HL-60 (cell line): ENCODE data around the gene SMURF2.

Experiments used
- DNase-seq, 2 experiments: peaks; one replicate each; pipeline ENCODE4 v3.0.0-alpha.2; 2010 to 2020; ENCODE audit warnings: low read depth in 1 of 2, low spot score in 1 of 2
- H3K27ac ChIP-seq: fragments of 250-450 bp; sonication (Bioruptor Pico); replicated peaks from 2 replicates; pipeline ENCODE4 v1.5.1; 2020; ENCODE audit warnings: mild to moderate bottlenecking, moderate library complexity
- H3K27me3 ChIP-seq: fragments of 250-450 bp; sonication (Bioruptor Pico); 2 replicates; pipeline ENCODE4 v1.5.1; 2021; ENCODE audit warnings: mild to moderate bottlenecking, moderate library complexity; ENCODE audit not compliant: insufficient read depth, poor library complexity, severe bottlenecking
- H3K4me3 ChIP-seq: replicated peaks from 2 replicates; pipeline ENCODE4 v1.5.1; 2011; ENCODE audit warnings: mild to moderate bottlenecking, control low read depth, low read length; ENCODE audit not compliant: insufficient read depth
- GABPA ChIP-seq: IDR thresholded peaks from 2 replicates; pipeline ENCODE4 v1.6.1; 2012; ENCODE audit warnings: low read depth
- POLR2AphosphoS5 ChIP-seq: IDR thresholded peaks from 2 replicates; pipeline ENCODE4 v1.6.1; 2012; ENCODE audit warnings: low read depth
- SPI1 ChIP-seq: IDR thresholded peaks from 2 replicates; pipeline ENCODE4 v1.6.1; 2012; ENCODE audit warnings: low read depth, mild to moderate bottlenecking, borderline replicate concordance
- TF ChIP-seq, protein P1 (sequence below): IDR thresholded peaks from 2 replicates; pipeline ENCODE4 v1.6.1; 2012; ENCODE audit warnings: low read depth; ENCODE audit not compliant: insufficient replicate concordance
- TF ChIP-seq, protein P2 (sequence below): IDR thresholded peaks from one replicate; pipeline ENCODE4 v1.5.1; 2011; ENCODE audit warnings: low read length, control low read depth, inconsistent platforms; ENCODE audit not compliant: insufficient read depth

SMURF2 gene

DNA sequence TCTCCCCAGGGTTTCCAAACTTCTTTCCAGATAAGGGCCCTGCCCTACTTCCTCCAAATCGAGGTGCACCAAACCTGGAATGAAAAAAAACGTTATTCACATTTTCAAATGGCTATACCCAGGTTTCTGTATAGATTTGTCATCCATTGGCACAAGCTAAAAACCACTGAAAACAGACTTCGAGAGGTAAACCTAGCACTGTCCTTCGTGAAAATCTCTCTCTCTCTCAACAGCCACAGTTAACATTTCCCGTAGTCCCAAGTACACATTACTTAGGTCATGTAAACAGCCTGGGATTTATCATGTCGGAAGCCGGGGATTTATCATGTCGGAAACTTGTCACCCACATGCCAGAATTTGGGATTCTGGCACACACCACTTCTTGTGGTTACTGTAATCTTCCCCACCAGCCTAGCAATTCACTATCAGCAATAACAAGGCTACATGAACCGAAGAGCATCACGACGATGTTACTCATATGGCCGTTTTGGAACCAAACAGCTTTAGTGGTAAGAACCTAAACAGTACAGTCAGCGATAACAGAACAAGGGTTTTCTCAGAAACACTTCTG lies 157.3 kb downstream of the SMURF2 start:
- peak in 1 of 2 experiments; percentile 34 for DNase-seq
- peak overlapping the region; percentile 98 for H3K27ac ChIP-seq
- H3K27me3 ChIP-seq: no peaks in the 10 kb centered on the region
- H3K4me3 ChIP-seq: peak overlapping the region; percentile 91
- TF ChIP-seq, protein P1, sequence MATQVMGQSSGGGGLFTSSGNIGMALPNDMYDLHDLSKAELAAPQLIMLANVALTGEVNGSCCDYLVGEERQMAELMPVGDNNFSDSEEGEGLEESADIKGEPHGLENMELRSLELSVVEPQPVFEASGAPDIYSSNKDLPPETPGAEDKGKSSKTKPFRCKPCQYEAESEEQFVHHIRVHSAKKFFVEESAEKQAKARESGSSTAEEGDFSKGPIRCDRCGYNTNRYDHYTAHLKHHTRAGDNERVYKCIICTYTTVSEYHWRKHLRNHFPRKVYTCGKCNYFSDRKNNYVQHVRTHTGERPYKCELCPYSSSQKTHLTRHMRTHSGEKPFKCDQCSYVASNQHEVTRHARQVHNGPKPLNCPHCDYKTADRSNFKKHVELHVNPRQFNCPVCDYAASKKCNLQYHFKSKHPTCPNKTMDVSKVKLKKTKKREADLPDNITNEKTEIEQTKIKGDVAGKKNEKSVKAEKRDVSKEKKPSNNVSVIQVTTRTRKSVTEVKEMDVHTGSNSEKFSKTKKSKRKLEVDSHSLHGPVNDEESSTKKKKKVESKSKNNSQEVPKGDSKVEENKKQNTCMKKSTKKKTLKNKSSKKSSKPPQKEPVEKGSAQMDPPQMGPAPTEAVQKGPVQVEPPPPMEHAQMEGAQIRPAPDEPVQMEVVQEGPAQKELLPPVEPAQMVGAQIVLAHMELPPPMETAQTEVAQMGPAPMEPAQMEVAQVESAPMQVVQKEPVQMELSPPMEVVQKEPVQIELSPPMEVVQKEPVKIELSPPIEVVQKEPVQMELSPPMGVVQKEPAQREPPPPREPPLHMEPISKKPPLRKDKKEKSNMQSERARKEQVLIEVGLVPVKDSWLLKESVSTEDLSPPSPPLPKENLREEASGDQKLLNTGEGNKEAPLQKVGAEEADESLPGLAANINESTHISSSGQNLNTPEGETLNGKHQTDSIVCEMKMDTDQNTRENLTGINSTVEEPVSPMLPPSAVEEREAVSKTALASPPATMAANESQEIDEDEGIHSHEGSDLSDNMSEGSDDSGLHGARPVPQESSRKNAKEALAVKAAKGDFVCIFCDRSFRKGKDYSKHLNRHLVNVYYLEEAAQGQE: no peak
- 0 out of 2 replicates have a peak, but pooled peaks have one; percentile 5 for TF ChIP-seq GABPA

DNA sequence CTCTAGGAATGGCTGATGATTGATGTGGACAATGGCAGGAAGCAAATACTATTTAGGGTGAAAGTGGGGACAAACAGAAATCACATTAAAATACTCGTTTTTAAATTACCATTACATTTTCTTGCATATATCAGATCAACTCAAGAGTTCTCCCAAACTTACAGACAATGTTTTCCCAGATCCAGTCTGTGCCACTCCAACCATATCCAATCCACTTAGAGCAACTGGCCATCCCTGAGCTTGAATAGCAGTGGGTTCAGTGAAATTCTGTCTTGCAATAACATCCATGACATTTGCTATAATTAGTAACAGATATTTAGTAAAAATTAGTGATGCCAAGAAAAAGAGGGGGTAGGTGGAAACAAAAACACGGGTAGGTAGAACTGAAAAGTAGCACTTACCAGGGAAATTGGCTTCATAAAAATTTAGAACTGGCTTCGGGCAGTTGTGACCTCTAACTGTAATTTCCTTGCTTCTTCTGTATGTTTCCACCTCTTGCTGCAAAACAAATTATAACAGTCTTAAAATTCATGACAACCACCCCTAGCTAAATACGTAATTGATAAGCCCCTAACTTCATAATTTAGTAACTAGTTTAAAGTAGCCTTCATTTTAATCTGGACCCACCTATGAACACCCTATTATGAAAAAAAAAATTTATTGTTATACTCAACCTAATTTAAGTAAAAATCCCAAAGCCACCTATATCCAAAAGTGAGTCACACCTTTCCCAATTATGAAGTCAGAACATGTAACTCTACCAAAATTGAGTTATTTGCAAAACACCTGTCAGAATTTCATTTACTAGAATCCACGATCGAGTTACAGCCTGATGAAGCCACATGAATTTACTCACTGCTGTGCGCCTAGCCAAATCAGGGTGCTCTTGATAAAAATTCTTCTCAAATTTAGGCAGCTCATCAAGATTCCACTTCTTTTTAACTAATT lies 158.0 kb downstream of the SMURF2 start:
- Histone ChIP-seq H3K27ac (peak overlapping the region; percentile 98), H3K27me3 (no peaks in the 10 kb centered on the region), H3K4me3 (peak overlapping the region; percentile 91)
- TF ChIP-seq, protein P1: no peak
- TF ChIP-seq, protein P2, sequence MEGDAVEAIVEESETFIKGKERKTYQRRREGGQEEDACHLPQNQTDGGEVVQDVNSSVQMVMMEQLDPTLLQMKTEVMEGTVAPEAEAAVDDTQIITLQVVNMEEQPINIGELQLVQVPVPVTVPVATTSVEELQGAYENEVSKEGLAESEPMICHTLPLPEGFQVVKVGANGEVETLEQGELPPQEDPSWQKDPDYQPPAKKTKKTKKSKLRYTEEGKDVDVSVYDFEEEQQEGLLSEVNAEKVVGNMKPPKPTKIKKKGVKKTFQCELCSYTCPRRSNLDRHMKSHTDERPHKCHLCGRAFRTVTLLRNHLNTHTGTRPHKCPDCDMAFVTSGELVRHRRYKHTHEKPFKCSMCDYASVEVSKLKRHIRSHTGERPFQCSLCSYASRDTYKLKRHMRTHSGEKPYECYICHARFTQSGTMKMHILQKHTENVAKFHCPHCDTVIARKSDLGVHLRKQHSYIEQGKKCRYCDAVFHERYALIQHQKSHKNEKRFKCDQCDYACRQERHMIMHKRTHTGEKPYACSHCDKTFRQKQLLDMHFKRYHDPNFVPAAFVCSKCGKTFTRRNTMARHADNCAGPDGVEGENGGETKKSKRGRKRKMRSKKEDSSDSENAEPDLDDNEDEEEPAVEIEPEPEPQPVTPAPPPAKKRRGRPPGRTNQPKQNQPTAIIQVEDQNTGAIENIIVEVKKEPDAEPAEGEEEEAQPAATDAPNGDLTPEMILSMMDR: no peak
- TF ChIP-seq SPI1: no peak
- TF ChIP-seq POLR2AphosphoS5: no peak
- TF ChIP-seq GABPA: no peak
- DNase-seq: peak in 1 of 2 experiments; percentile 20

DNA sequence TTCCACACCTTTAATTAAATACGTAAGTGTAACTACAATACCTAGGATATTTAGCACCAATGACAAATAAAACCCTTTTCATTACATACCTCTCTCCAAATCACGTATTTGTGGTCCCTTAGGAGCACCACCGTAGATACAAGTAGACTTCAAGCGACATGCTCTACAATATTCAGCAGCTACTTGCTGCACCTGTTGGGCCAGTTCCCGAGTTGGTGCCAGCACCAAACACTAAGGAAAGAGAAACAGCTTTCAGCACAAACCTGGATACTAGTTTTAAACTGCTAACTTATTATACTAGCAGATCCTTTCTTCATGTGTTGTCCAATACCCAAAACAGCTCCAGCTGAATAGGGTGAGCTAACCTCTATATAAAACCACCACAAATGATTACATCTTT lies 158.8 kb downstream of the SMURF2 start:
- TF ChIP-seq POLR2AphosphoS5: no peak
- TF ChIP-seq, protein P1: no peak
- TF ChIP-seq, protein P2: no peak
- TF ChIP-seq GABPA: no peak
- TF ChIP-seq SPI1: no peak
- Histone ChIP-seq H3K27ac (no peak overlapping the region), H3K27me3 (no peaks in the 10 kb centered on the region), H3K4me3 (no peak overlapping the region)
- DNase-seq: peak in 1 of 2 experiments; percentile 38
